H1 (cell line): ENCODE data around the gene CDON. TPM values are rescaled to one million over a fixed set of nuclear protein-coding genes. Genes with fewer than 3 reads are reported as not detected.

Source experiments
- CTCF ChIA-PET: fragments of 300-600 bp; sonication (Branson Sonifier 250); formaldehyde crosslinking; loops from one replicate; lab custom pipeline; 2021; ENCODE audit not compliant: partially characterized antibody; lab: Charles Lee
- POLR2A ChIA-PET: fragments of 300-600 bp; sonication (Branson Sonifier 250); formaldehyde crosslinking; loops from one replicate; lab custom pipeline; 2021; ENCODE audit warnings: inconsistent platforms; ENCODE audit not compliant: partially characterized antibody; lab: Charles Lee
- DNase-seq, 2 experiments: peaks; one replicate each; pipeline versions ENCODE4 v3.0.0 to v3.0.0-alpha.2; 2010 to 2022; ENCODE audit warnings: low spot score in 2 of 2, low read depth in 1 of 2, mixed read lengths in 1 of 2
- FAIRE-seq: peaks from 2 replicates; lab custom pipeline; 2011; peaks lifted over from hg19 to GRCh38; lab: Jason Lieb, UNC
- H2AFZ ChIP-seq: 2 replicates; pipeline ENCODE4 v1.8.1; 2012; ENCODE audit warnings: low read length, inconsistent platforms
- H2AK5ac ChIP-seq: 2 replicates; pipeline ENCODE4 v1.6.1; 2013; ENCODE audit warnings: low read depth, low read length
- H2BK120ac ChIP-seq: replicated peaks from 2 replicates; pipeline ENCODE3; 2013; ENCODE audit warnings: low read depth, low read length, inconsistent platforms
- H2BK12ac ChIP-seq: 2 replicates; pipeline ENCODE4 v1.6.1; 2013; ENCODE audit warnings: low read depth, low read length
- H2BK15ac ChIP-seq: 2 replicates; pipeline ENCODE4 v1.6.1; 2013; ENCODE audit warnings: low read length
- H2BK20ac ChIP-seq: 2 replicates; pipeline ENCODE4 v1.6.1; 2013; ENCODE audit warnings: low read length
- H2BK5ac ChIP-seq: 2 replicates; pipeline ENCODE4 v1.6.1; 2013; ENCODE audit warnings: low read depth, low read length
- H3K14ac ChIP-seq: 2 replicates; pipeline ENCODE4 v1.6.1; 2013; ENCODE audit warnings: inconsistent platforms; ENCODE audit not compliant: insufficient read length
- H3K18ac ChIP-seq: 2 replicates; pipeline ENCODE4 v1.6.1; 2013; ENCODE audit warnings: low read length; ENCODE audit errors: extremely low read depth
- H3K23ac ChIP-seq: 2 replicates; pipeline ENCODE4 v1.6.1; 2013; ENCODE audit warnings: inconsistent platforms; ENCODE audit not compliant: insufficient read length
- H3K23me2 ChIP-seq: 2 replicates; pipeline ENCODE4 v1.6.1; 2013; ENCODE audit warnings: low read depth, low read length
- H3K27ac ChIP-seq: 2 replicates; pipeline ENCODE4 v1.6.1; 2011; ENCODE audit warnings: low read depth, low read length, inconsistent platforms
- H3K27me3 ChIP-seq, 4 experiments: replicated peaks in 1 of 4; 1 replicate in 1 of 4; 2 replicates in 3 of 4; pipeline versions ENCODE4 v1.6.1 to v1.8.1; 2011 to 2013; ENCODE audit warnings: low read length in 3 of 4, mild to moderate bottlenecking in 3 of 4, inconsistent platforms in 2 of 4, mixed read lengths in 2 of 4, moderate library complexity in 1 of 4; ENCODE audit not compliant: control insufficient read depth in 3 of 4, insufficient read depth in 3 of 4; ENCODE audit errors: extremely low read depth in 1 of 4
- H3K36me3 ChIP-seq, 4 experiments: 2 replicates each; pipeline versions ENCODE4 v1.6.1 to v1.8.1; 2011 to 2013; ENCODE audit warnings: mild to moderate bottlenecking in 4 of 4, low read length in 3 of 4, moderate library complexity in 2 of 4, control low read depth in 1 of 4, inconsistent platforms in 1 of 4; ENCODE audit not compliant: insufficient read depth in 4 of 4, control insufficient read depth in 2 of 4
- H3K4ac ChIP-seq: replicated peaks from 2 replicates; pipeline ENCODE3; 2013; ENCODE audit warnings: low read length, low read depth, mixed read lengths, inconsistent platforms; ENCODE audit not compliant: insufficient read length
- H3K4me1 ChIP-seq, 4 experiments: replicated peaks in 1 of 4; 1 replicate in 1 of 4; 2 replicates in 3 of 4; pipeline versions ENCODE4 v1.6.1 to v1.8.1; 2011 to 2013; ENCODE audit warnings: low read length in 3 of 4, inconsistent platforms in 2 of 4, mixed read lengths in 1 of 4; ENCODE audit not compliant: insufficient read depth in 4 of 4, control insufficient read depth in 3 of 4
- H3K4me2 ChIP-seq, 2 experiments: 2 replicates each; pipeline versions ENCODE4 v1.6.1 to v1.8.1; 2011 to 2013; ENCODE audit warnings: low read depth in 2 of 2, low read length in 2 of 2, control low read depth in 1 of 2, inconsistent platforms in 1 of 2, mild to moderate bottlenecking in 1 of 2; ENCODE audit not compliant: insufficient read depth in 1 of 2
- H3K4me3 ChIP-seq, 4 experiments: fragments of 200-600, 300-600 bp in 1 of 4; sonication (generic), shearing (Covaris generic), sonication (Bioruptor Twin) in 1 of 4; 2 replicates each; pipeline versions ENCODE4 v1.5.1 to v1.8.1; 2011 to 2016; ENCODE audit warnings: low read length in 4 of 4, low read depth in 3 of 4, control low read depth in 2 of 4, inconsistent platforms in 2 of 4, mild to moderate bottlenecking in 2 of 4, mixed read lengths in 1 of 4, moderate library complexity in 1 of 4; ENCODE audit not compliant: insufficient read depth in 2 of 4; ENCODE audit errors: extremely low read depth in 1 of 4
- H3K56ac ChIP-seq: replicated peaks from 2 replicates; pipeline ENCODE3; 2013; ENCODE audit warnings: low read depth, mild to moderate bottlenecking, mixed read lengths, low read length, inconsistent platforms; ENCODE audit not compliant: insufficient read length
- H3K79me1 ChIP-seq: 2 replicates; pipeline ENCODE4 v1.6.1; 2013; ENCODE audit warnings: low read depth, low read length, control low read depth
- H3K79me2 ChIP-seq, 2 experiments: 2 replicates each; pipeline versions ENCODE4 v1.6.1 to v1.8.1; 2012 to 2013; ENCODE audit warnings: low read length in 2 of 2, mild to moderate bottlenecking in 2 of 2, inconsistent platforms in 1 of 2; ENCODE audit not compliant: insufficient read depth in 2 of 2, control insufficient read depth in 1 of 2
- H3K9ac ChIP-seq, 4 experiments: replicated peaks in 1 of 4; 1 replicate in 1 of 4; 2 replicates in 3 of 4; pipeline versions ENCODE4 v1.6.1 to v1.8.1; 2011 to 2013; ENCODE audit warnings: low read depth in 3 of 4, low read length in 3 of 4, control low read depth in 2 of 4, mild to moderate bottlenecking in 2 of 4, moderate library complexity in 2 of 4, inconsistent platforms in 1 of 4; ENCODE audit errors: extremely low read depth in 1 of 4
- H3K9me3 ChIP-seq, 2 experiments: 2 replicates each; pipeline versions ENCODE4 v1.6.1 to v1.8.1; 2012 to 2013; ENCODE audit warnings: mild to moderate bottlenecking in 2 of 2, moderate library complexity in 2 of 2, control low read depth in 1 of 2, inconsistent platforms in 1 of 2, low read depth in 1 of 2, low read length in 1 of 2, mixed read lengths in 1 of 2; ENCODE audit not compliant: insufficient read depth in 2 of 2
- H4K20me1 ChIP-seq, 2 experiments: replicated peaks in 1 of 2; 2 replicates each; pipeline versions ENCODE3 to v1.8.1; 2011 to 2013; ENCODE audit warnings: inconsistent platforms in 2 of 2, low read length in 2 of 2, mild to moderate bottlenecking in 1 of 2; ENCODE audit not compliant: insufficient read depth in 2 of 2, control insufficient read depth in 1 of 2
- H4K5ac ChIP-seq: 2 replicates; pipeline ENCODE4 v1.6.1; 2013; ENCODE audit warnings: low read length, low read depth, mixed read lengths, inconsistent platforms; ENCODE audit not compliant: insufficient read length
- H4K8ac ChIP-seq: 2 replicates; pipeline ENCODE4 v1.8.0; 2013; ENCODE audit warnings: mild to moderate bottlenecking, moderate library complexity, low read length, inconsistent platforms; ENCODE audit not compliant: insufficient read depth; ENCODE audit errors: extremely low read depth
- H4K91ac ChIP-seq: replicated peaks from 2 replicates; pipeline ENCODE3; 2013; ENCODE audit warnings: low read length, mixed read lengths, inconsistent platforms; ENCODE audit not compliant: insufficient read length
- ASH2L ChIP-seq: fragments of 200-600, 300-600 bp; sonication (generic); IDR thresholded peaks from one replicate; pipeline ENCODE4 v1.7.1; 2017; ENCODE audit warnings: low read length
- CBX8 ChIP-seq: fragments of 300-800, 300-1000 bp; sonication (generic); IDR thresholded peaks from 2 replicates; pipeline ENCODE4 v1.7.1; 2016; ENCODE audit warnings: low read depth, low read length, borderline replicate concordance
- CHD1 ChIP-seq: IDR thresholded peaks from 2 replicates; pipeline ENCODE4 v1.6.1; 2012; ENCODE audit warnings: low read depth, low read length, improper control_type of control experiment
- CHD2 ChIP-seq: IDR thresholded peaks from 2 replicates; pipeline ENCODE4 v1.6.1; 2012; ENCODE audit warnings: low read length, improper control_type of control experiment
- CREB1 ChIP-seq: IDR thresholded peaks from 2 replicates; pipeline ENCODE4 v1.6.1; 2012; ENCODE audit warnings: inconsistent platforms
- MAFK ChIP-seq: IDR thresholded peaks from 2 replicates; pipeline ENCODE4 v1.6.1; 2012; ENCODE audit warnings: low read depth, mild to moderate bottlenecking, improper control_type of control experiment, low read length
- NANOG ChIP-seq: IDR thresholded peaks from 2 replicates; pipeline ENCODE4 v1.6.1; 2011; ENCODE audit warnings: low read length, low read depth, mild to moderate bottlenecking, inconsistent platforms; ENCODE audit not compliant: insufficient read depth, poor library complexity, severe bottlenecking
- RAD21 ChIP-seq, 2 experiments: IDR thresholded peaks in 1 of 2; conservative IDR thresholded peaks in 1 of 2; 2 replicates each; pipeline ENCODE4 v1.6.1; 2011; ENCODE audit warnings: low read depth in 2 of 2, low read length in 2 of 2, improper control_type of control experiment in 1 of 2, inconsistent platforms in 1 of 2, mild to moderate bottlenecking in 1 of 2, moderate library complexity in 1 of 2
- RFX5 ChIP-seq: IDR thresholded peaks from 2 replicates; pipeline ENCODE4 v1.6.1; 2011; ENCODE audit warnings: low read depth, low read length, improper control_type of control experiment, borderline replicate concordance
- SAP30 ChIP-seq: fragments of 300-600 bp; sonication (generic); IDR thresholded peaks from 2 replicates; pipeline ENCODE4 v1.7.1; 2012; ENCODE audit warnings: low read length, moderate library complexity, mild to moderate bottlenecking, inconsistent platforms; ENCODE audit not compliant: insufficient read depth, insufficient replicate concordance
- SP1 ChIP-seq: IDR thresholded peaks from 2 replicates; pipeline ENCODE4 v1.6.1; 2011; ENCODE audit warnings: low read depth, low read length
- TAF7 ChIP-seq: optimal IDR thresholded peaks from 2 replicates; pipeline ENCODE3; 2011; ENCODE audit warnings: low read depth, mild to moderate bottlenecking, inconsistent platforms, low read length, moderate library complexity, borderline replicate concordance
- WGBS, 2 experiments: shearing (Covaris generic) in 1 of 2; methylation state at CpG; one replicate each; pipeline versions ENCODE4 v1.1.6 to v1.1.7; 2013 to 2015; ENCODE audit warnings: low lambda C conversion rate in 2 of 2, mixed read lengths in 2 of 2, inconsistent platforms in 1 of 2, low coverage in 1 of 2, missing lambda C conversion rate in 1 of 2; ENCODE audit not compliant: insufficient replicate concordance in 2 of 2, insufficient coverage in 1 of 2, insufficient read length in 1 of 2; ENCODE audit errors: extremely low coverage in 1 of 2, missing lambda C conversion rate in 1 of 2; 5-methylcytosine and 5-hydroxymethylcytosine counted together
- polyA plus RNA-seq, 7 experiments: library from polyadenylated mRNA; depleted of rRNA in 3 of 7; stranded (reverse) in 5 of 7; unstranded in 2 of 7; fragments of >200 nt in 5 of 7; fragments of 200-250 nt in 2 of 7; gene quantifications; 1 replicate in 5 of 7; 2 replicates in 1 of 7; 4 replicates in 1 of 7; pipeline versions ENCODE4 v1.2.1 to v1.2.3, GENCODE V29; 2011 to 2013; ENCODE audit warnings: missing spikeins in 2 of 7, mixed read lengths in 2 of 7
- total RNA-seq: library from RNA; stranded (reverse); fragmentation: NEBNext Ultra II Directional; extraction: Animal tissue kit (Norgen Biotek cat#: 25700); gene quantifications from 2 replicates; pipeline ENCODE4 v1.2.1, GENCODE V29; 2021
- TF ChIP-seq, protein P1 (sequence below): IDR thresholded peaks from 2 replicates; pipeline ENCODE4 v1.6.1; 2011; ENCODE audit warnings: low read length, improper control_type of control experiment

The CDON gene
- total and polyA plus RNA-seq, 2 of the 8 experiments (the other 6 are each of a cell fraction or from before 2014, with no cell fraction given): 11.0 to 32.5 TPM

- H3K14ac ChIP-seq: no peak overlapping the region
- no peaks in the 10 kb centered on the region for H4K20me1 ChIP-seq
- no peak overlapping the region for H3K27ac ChIP-seq
- no peak overlapping the region for H3K18ac ChIP-seq
- no peaks in the 10 kb centered on the region for H3K23me2 ChIP-seq
- no peak overlapping the region for H2AFZ ChIP-seq
- ChIA-PET CTCF (interaction anchor here (1.1 to 2.1 kb wide), 4 partner anchors 26 to 156 kb away, joined by 3 to 10 read pairs (median 5); no protein-coding TSS in a partner anchor), POLR2A (interaction anchor here (1.0 kb wide), 1 partner anchor 110 kb away, joined by 3 read pairs; no protein-coding TSS in a partner anchor)
- H2BK5ac ChIP-seq: no peak overlapping the region
- H3K27me3 ChIP-seq: no peaks in the 10 kb centered on the region
- H3K4me1 ChIP-seq: peaks cover 0 to 10% (median 1%) of the 10 kb centered on the region in 4 experiments; a peak in 3 of 7 replicates
- H3K9ac ChIP-seq: no peak overlapping the region
- H3K56ac ChIP-seq: no peak overlapping the region
- no peaks in the 10 kb centered on the region for H3K36me3 ChIP-seq
- H2BK12ac ChIP-seq: no peak overlapping the region
- H3K79me2 ChIP-seq: no peaks in the 10 kb centered on the region; a peak in 1 of 4 replicates
- no peak overlapping the region for H2BK15ac ChIP-seq
- H3K4me3 ChIP-seq: no peak overlapping the region
- H3K79me1 ChIP-seq: no peaks in the 10 kb centered on the region
- no peak overlapping the region for H2BK120ac ChIP-seq
- H2AK5ac ChIP-seq: no peak overlapping the region
- FAIRE-seq: no peak
- no peak for DNase-seq
- H3K9me3 ChIP-seq: no peaks in the 10 kb centered on the region
- 74% methylated on average over 5 of the region's 5 CpGs; no CpG with 5 or more reads in 1 of the 2 experiments for WGBS, 2 experiments
- H4K8ac ChIP-seq: no peak overlapping the region
- no peak overlapping the region for H4K91ac ChIP-seq
- H3K4ac ChIP-seq: no peak overlapping the region
- H4K5ac ChIP-seq: no peak overlapping the region
- no peak overlapping the region for H3K4me2 ChIP-seq
- no peak overlapping the region for H2BK20ac ChIP-seq
- no peak overlapping the region for H3K23ac ChIP-seq
- TF ChIP-seq CHD2 (no peak), CHD1 (no peak), CBX8 (no peak), RAD21 (IDR thresholded peaks at IDR 0.05 in 1 of 2, conservative IDR thresholded peaks at IDR 0.05 in 1 of 2; ENCODE audit: low read depth in 2 of 2, low read length in 2 of 2) (no peak), RFX5 (no peak), NANOG (no peak), TAF7 (no peak), MAFK (no peak), SP1 (no peak), CREB1 (no peak), ASH2L (no peak), SAP30 (no peak)
- TF ChIP-seq, protein P1, sequence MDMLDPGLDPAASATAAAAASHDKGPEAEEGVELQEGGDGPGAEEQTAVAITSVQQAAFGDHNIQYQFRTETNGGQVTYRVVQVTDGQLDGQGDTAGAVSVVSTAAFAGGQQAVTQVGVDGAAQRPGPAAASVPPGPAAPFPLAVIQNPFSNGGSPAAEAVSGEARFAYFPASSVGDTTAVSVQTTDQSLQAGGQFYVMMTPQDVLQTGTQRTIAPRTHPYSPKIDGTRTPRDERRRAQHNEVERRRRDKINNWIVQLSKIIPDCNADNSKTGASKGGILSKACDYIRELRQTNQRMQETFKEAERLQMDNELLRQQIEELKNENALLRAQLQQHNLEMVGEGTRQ: no peak
Observed at GRCh38 chr11:126034933-126035425, 27.7 kb downstream of the CDON start.
